GM19468 (cell line): ENCODE data around the gene GPRC5D.

Experiments
- ATAC-seq: cut with Tn5 transposase; IDR thresholded peaks from one replicate; pipeline ENCODE4 v1.9.1; 2021; ENCODE audit warnings: mild to moderate bottlenecking, moderate library complexity, moderate number of reproducible peaks; ENCODE audit not compliant: unreplicated experiment; ENCODE audit errors: extremely low read depth

Gene GPRC5D

DNA sequence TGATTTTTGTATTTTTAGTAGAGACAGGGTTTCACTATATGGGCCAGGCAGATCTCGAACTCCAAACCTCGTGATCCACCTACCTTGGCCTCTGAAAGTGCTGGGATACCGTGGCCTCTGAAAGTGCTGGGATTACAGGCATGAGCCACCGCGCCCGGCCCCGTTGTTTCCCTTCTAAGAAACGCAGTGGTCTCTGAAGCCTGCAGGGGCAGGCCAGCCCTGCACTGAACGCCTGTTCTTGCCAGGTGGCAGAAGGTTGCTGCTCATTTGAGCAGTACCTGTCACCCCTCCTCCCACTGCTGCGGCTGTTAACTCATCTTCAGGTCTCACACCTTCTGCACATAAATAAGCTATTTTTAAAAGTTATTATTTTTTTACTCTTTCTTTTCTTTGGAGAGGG is 36.3 kb downstream of the GPRC5D start:
- no peak for ATAC-seq

DNA sequence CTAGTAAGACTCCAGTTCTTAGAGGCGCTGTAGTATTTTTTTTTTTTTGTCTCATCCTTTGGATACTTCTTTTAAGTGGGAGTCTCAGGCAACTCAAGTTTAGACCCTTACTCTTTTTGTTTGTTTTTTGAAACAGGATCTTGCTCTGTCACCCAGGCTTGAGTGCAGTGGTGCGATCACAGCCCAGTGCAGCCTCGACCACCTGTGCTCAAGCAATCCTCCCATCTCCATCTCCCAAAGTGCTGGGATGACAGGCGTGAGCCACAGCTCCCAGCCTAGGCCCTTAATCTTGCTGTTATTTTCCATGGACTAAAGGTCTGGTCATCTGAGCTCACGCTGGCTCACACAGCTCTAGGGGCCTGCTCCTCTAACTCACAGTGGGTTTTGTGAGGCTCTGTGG is 39.3 kb downstream of the GPRC5D start:
- ATAC-seq: no peak

DNA sequence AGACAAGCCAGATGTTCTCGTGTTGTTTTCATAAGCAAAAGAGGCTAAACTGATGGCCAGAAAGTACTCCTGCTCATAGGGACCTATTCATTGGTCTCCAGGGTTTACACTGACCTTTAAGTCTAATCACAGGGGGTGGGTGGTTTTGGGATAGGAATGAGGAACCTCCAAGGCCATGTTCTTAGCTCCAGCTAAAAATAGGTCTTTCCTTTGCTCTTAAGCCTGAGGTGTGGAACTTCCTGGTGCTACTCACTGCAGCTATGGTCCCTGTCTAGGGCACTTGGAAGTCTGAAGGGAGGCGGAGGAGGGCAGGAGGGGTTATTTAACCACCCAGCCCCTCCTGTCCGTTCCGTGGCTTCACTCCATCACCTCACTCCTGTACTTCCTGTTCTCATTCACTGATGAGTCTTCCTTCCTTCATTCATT is 42.0 kb downstream of the GPRC5D start:
- no peak for ATAC-seq

DNA sequence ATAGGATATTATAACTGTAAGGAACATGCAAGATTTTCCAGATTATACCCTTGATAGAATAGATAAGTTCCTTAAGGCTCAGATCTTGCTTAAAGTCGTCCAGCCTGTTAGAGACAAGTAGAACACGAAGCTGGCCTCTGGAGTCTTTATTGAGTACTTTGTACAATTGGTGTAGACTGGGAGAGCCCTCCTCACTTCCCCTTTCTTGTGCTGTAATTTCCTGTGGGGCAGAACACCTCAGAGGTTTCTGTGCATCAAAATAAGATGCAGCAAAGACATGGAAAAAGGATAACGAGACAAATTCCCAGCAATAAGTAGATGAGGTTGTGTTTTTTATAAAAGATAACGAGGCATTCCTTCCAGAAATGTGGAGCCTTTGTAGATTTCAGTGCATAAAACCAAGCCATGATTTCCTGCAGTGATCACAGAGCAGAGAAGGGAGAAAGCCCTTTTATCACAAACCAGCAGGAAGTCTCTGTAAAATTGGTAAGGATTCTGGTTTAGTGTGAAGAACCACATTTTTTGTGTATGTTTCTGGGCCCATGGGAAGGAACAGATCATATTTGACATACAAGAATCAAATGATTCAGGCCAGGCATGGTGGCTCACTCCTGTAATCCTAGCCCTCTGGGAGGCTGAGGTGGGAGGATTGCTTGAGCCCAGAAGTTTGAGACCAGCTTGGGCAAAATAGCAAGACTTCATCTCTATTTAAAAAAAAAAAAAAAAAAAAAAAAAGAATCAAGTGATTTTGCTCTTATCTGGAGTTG is 42.6 kb downstream of the GPRC5D start:
- ATAC-seq: no peak

DNA sequence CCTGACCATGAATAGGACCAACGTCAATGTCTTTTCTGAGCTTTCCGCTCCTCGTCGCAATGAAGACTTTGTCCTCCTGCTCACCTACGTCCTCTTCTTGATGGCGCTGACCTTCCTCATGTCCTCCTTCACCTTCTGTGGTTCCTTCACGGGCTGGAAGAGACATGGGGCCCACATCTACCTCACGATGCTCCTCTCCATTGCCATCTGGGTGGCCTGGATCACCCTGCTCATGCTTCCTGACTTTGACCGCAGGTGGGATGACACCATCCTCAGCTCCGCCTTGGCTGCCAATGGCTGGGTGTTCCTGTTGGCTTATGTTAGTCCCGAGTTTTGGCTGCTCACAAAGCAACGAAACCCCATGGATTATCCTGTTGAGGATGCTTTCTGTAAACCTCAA is 43.3 kb downstream of the GPRC5D start:
- no peak for ATAC-seq

DNA sequence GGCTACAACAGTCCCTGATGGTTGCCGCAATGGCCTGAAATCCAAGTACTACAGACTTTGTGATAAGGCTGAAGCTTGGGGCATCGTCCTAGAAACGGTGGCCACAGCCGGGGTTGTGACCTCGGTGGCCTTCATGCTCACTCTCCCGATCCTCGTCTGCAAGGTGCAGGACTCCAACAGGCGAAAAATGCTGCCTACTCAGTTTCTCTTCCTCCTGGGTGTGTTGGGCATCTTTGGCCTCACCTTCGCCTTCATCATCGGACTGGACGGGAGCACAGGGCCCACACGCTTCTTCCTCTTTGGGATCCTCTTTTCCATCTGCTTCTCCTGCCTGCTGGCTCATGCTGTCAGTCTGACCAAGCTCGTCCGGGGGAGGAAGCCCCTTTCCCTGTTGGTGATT is 43.7 kb downstream of the GPRC5D start:
- ATAC-seq: no peak

DNA sequence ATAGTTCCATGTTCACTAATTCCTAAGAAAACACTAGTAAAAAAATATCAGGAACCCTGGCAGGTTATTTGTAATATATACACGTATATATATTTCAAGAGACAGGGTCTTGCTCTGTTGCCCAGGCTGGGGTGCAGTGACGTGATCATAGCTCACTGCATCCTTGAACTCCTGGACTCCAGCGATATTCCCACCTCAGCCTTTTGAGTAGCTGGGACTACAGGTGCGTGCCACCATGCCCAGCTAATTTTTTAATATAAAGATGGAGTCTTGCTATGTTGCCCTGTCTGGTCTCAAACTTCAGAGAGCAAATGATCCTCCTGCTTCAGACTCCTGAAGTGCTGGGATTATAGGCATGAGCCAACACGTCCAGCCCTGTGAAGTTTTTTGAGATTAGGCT is 44.4 kb downstream of the GPRC5D start:
- ATAC-seq: no peak

DNA sequence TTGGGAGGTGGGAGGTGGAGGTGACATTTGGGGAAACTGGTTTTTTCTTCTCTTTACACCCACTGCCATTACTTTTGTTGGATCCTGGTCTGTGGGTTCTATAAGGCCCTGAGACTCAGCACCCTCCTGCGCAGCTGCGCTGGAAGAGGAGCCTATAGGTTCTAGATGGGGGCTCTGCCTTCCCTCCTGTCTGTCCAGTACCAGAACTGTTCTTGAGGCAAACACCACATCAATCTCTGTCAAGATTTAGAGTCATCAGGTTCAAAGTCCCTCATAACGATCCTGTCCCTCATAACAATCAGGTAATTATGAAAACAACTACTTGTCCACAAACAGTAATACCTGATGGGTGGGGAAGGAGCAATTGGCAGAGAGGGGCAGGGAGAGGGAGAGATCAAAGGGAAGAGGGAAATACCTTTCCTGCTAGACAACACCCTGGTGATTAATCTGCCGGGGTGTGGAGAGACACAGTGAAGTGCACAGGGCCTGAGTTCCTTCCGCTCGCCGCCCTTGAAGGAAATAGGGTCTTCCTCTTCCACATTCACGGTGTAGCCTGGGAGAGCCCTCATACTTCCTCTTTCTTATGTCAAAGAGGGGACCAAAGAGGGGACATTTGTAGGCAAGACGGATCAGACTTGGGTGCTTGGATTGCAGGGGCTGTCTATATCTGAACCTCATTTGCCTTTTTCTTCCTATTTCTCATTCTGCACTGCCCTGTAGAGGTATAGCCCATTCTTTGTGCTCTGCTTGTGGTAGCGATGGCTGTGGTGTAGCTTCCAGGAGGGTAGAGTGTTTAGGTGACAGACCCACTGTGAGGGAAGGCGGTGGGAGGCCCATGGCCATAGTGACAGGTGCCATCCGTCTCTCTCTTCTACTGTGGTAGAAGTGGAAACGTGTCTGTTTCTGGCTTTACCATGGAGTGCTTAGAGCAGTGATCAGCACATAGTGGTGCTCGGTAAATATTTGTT is 48.0 kb downstream of the GPRC5D start:
- ATAC-seq: no peak

DNA sequence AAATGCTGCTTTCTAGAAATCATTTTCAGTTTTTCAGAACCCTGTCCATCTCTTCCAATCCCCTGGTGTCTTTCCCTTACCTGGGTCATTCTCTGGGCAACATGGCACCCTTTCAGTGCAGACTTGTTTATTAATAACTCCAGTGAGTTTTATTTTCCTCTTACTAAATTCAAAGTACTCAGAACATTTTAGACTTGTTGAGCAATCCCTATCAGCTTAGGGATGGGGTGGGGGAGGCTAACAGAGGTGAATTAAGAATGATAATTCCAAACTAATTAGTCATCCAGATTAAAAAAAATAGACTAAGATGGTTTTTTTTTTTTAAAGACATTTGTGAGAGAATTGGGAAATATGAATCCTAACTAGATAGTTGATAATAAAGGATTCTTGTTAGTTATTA is 49.9 kb downstream of the GPRC5D start:
- no peak for ATAC-seq

DNA sequence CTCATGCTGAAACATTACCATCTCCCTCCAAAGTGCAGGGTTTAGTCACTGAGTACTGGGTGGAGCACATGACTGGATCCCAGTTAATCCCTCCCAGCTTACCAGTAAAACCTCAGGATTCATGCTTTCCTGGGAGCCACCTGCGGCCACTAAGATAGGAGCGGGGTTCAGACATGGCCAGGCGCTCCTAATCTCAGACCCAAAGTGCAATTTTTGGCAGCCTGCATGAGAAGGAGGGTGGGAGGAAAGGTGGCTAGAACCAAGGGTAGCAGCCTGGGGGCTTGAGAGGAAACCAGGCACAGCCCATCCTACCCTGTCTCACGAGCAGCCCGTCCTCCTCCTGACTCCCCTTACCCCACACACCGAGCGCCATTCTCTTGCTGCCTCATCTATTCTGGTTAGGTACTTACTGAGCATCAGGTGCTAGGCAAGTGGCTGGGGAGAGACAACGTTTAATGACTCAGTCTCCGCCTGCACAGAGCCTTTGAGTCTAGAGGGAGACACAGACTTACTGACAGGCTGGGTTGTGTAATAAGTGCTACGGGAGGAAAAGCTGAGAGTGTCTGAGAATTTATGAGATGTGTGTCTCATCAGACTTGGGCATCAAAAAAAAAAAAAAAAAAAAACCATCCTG is 50.7 kb downstream of the GPRC5D start:
- ATAC-seq: no peak

DNA sequence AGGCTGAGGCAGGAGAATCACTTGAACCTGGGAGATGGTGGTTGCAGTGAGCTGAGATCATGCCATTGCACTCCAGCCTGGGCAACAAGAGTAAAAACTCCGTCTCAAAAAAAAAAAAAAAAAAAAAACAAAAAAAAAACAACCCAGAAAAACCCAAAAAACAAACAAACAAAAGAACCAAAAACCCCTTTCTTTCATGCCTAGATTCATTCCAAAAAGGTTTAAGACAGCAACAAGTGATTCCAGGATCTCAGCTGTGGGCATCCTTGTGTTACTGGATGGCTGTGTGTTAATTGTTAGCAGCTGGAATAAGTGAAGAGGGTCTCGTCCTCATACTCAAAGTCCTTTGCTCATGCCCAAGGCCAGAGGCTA is 51.2 kb downstream of the GPRC5D start:
- no peak for ATAC-seq

DNA sequence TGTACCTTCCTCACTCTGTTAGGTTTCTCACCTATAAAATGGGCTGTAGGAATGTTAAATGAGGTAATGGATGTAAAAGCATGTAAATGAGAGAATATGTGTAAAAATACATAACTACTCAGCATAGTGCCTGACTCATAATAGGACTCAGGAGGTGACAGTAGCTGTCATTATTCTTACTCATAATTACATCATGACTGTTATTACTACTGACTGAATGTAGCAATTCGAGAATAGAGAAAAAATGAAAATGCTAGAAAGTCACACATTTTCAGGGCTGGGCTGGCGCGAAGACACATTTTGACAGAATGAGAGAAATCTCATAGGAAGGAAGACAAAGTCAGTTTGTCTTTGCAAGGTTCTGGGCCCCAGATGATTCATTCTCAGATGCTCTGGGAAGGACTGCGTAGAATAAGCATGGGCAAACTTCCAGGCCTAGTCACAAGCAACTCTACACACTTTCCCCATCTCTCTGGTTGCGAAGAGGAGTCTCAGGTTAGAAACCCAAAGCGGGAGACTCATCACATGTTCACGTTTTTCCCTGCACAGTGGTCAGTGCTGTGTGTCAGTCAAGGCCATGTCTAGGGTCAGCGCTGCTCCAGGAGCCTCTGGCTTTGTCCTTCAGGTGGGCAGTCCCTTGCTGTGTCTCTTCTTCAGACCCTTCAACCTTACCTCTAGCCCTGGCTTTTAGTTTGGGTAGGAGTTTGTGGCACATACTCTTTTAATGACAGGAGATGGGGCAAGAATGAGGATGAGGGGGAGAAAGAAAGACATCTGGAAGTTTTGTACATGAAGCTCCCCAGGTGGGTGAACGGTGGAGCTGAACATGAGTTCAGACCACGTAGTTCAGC is 52.2 kb downstream of the GPRC5D start:
- ATAC-seq: peak; percentile 68

DNA sequence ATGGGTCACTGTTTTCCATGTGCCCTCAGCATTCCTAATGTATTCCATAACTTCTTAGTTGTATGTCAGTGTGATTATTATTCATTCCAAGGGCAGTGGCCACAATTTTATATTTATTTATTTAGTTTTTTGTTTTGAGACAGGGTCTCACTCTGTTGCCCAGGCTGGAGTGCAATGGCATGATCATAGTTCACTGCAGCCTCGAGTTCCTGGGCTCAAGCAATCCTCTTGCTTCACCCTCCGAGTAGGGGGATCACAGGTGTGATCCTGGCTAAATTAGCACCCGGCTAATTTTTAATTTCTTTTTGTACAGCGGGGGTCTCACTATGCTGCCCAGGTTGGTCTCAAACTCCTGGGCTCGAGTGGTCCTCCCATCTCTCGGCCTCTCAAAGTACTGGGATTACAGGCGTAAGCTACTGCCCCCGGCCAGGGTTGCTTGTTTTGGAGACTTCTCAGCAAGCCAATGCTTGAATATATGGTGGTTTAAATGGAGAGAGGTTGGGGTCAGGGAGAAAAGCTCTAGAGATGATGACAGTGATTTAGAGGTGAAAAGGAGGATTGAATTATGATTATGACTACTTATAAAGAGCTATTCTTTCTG is 53.0 kb downstream of the GPRC5D start:
- no peak for ATAC-seq

DNA sequence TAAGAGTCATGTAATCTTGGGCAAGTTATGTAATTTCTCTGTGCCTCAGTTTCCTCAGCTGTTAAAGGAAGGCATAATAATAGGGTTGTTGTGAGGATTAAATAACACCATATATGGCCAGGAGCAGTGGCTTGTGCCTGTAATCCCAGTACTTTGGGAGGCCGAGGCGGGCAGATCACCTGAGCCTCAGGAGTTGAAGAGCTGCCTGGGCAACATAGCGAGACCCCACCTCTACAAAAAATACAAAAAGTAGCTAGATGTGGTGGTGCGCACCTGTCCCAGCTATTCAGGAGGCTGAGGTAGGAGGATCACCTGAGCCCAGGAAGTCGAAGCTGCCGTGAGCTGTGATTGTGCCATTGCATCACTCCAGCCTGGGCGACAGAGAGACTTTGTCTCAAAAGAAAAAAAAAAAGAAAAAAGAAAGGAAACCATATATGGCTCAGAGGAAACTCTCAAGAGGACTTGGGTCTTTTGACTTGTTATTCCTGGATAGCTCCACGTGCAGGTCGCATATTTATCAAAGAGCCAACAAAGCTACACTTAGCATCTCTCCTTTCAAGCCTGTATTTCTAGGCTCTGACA is 53.7 kb downstream of the GPRC5D start:
- ATAC-seq: no peak

DNA sequence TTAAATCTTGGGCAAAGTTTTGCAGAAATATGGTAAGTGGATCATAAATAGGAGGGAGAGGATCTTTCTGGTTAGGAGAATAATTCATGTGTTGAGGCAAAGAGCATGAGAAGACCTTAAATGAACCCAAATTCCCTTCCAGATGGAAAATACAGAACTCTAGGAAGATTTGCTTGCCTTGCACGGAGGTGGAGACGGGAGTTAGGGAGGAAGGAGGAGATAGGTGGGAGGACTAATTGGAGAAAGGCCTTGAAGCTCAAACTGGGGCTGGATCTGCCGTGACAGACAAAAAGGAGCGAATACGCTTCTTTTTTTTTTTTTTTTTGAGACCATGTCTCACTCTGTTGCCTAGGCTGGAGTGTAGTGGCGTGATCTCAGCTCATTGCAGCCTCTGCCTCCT is 54.7 kb downstream of the GPRC5D start:
- ATAC-seq: no peak

DNA sequence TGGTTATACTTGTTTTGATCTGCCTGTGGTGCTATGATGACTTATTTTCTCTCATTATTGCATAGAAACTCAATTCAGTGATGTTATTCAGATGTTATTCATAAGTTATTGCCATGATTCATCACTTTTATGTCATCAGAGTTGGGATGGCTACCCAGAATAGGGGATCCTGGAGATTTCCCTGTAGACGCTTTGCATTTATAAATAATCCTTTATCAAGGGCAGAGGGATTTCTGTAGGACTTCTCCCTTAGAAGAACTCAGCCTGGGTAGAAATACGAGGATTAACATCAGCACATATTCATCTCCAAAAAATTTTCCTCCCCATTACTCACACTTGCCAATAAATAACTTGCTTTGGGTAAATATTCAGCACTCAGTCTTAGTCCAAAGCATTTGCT is 55.7 kb downstream of the GPRC5D start:
- ATAC-seq: no peak

DNA sequence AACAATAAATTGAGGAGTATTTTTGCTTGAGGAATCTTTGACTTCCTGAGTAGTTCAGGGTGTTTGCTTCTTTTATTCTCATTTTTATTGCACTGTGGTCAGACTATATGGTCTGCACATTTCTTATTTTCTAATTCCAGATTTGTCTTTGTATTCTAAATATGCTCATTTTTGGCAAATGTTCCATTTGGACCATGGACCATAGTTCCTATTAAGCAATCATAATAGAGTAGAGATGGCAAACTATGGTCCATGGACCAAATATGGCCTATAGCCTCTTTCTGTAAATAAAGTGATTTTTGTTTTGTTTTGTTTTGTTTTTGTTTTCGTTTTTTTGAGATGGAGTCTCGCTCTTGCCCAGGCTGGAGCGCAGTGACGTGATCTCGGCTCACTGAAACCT is 58.5 kb downstream of the GPRC5D start:
- no peak for ATAC-seq

DNA sequence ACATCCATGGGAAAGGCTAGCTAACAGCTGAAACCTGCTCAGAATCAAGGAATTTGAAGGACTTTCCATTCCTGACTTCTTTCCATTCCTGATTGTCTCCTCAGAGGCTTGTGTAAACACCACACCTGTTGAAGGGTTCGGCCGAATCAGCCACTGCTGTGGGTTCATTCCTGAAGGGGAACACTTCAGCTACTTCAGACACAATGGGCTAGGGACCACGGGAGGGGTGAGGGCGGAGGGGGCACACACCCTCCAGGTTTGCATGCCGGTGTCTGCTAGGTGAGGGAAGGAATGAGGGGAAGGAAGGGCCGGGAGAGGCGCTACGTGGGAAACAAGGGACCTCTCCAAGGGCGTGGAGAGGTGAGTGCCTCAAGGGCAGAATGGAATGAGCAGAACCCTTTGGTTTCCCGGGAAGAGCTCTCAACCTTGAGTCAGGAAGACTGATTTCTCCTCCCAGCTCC is 59.3 kb downstream of the GPRC5D start:
- ATAC-seq: no peak

DNA sequence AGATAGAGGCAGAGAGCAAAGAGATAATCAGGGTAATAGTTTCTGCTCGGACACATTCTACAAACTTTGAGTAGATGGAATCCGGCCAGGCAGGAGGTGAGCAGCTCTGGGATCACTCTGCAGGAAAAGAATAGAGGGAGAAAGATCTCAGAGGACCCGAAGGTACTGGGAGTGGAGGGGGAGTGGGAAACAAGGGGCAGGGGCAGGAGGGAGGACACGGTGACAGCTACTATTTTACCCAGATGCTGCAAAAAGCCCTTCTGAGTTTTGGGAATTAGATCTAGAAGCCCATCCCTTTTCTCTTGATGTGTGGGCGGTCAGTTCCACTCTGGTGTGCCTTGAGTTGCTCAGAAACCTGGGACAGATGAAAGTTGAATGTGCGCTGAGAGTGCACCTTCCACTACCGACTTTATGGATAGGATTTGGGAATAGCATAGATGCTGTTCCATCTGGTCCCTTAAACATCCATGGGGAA is 60.1 kb downstream of the GPRC5D start:
- ATAC-seq: no peak
